ENCODE results near the gene PTPRF. TPM values are rescaled to one million over a fixed set of nuclear protein-coding genes. Genes with fewer than 3 reads are reported as not detected.

PTPRF gene
- total RNA-seq, 3 donors from 2014 or later = 0.86 to 0.95 (median 0.92) TPM

GRCh38 chr1:43598622-43599021 is 67.9 kb downstream of the PTPRF start:
- DNase-seq (no peak), ATAC-seq (no peak)
- Mint-ChIP-seq H3K9me3 (no peaks in the 10 kb centered on the region), H3K36me3 (ENCODE audit: insufficient read depth) (no peaks in the 10 kb centered on the region), H3K27me3 (ENCODE audit: low read depth) (no peaks in the 10 kb centered on the region), H3K4me3 (no peak overlapping the region), H3K4me1 (ENCODE audit: low read depth) (no peaks in the 10 kb centered on the region)

- ATAC-seq (no peak), DNase-seq (no peak)
- no peaks in the 10 kb centered on the region for H3K9me3 Mint-ChIP-seq
- H3K4me3 Mint-ChIP-seq = no peak overlapping the region
- no peaks in the 10 kb centered on the region for H3K4me1 Mint-ChIP-seq (ENCODE audit: low read depth)
- H3K36me3 Mint-ChIP-seq (ENCODE audit: insufficient read depth) = no peaks in the 10 kb centered on the region
- no peaks in the 10 kb centered on the region for H3K27me3 Mint-ChIP-seq (ENCODE audit: low read depth)
Observed at GRCh38 chr1:43600033-43601020, 69.6 kb downstream of the PTPRF start.

GRCh38 chr1:43602990-43603389 is 72.3 kb downstream of the PTPRF start:
- H3K9me3 Mint-ChIP-seq = no peaks in the 10 kb centered on the region
- H3K27me3 Mint-ChIP-seq (ENCODE audit: low read depth) = no peaks in the 10 kb centered on the region
- DNase-seq = no peak
- H3K4me3 Mint-ChIP-seq = no peak overlapping the region
- H3K4me1 Mint-ChIP-seq (ENCODE audit: low read depth) = no peaks in the 10 kb centered on the region
- no peak for ATAC-seq
- H3K36me3 Mint-ChIP-seq (ENCODE audit: insufficient read depth) = no peaks in the 10 kb centered on the region

- no peaks in the 10 kb centered on the region for H3K4me1 Mint-ChIP-seq (ENCODE audit: low read depth)
- ATAC-seq = no peak
- no peaks in the 10 kb centered on the region for H3K27me3 Mint-ChIP-seq (ENCODE audit: low read depth)
- no peaks in the 10 kb centered on the region for H3K36me3 Mint-ChIP-seq (ENCODE audit: insufficient read depth)
- DNase-seq = no peak
- H3K9me3 Mint-ChIP-seq = no peaks in the 10 kb centered on the region
- H3K4me3 Mint-ChIP-seq = no peak overlapping the region
Observed at GRCh38 chr1:43604192-43604591, 73.5 kb downstream of the PTPRF start.

- Mint-ChIP-seq H3K9me3 (no peaks in the 10 kb centered on the region), H3K27me3 (ENCODE audit: low read depth) (no peaks in the 10 kb centered on the region), H3K36me3 (ENCODE audit: insufficient read depth) (no peaks in the 10 kb centered on the region), H3K4me3 (no peak overlapping the region), H3K4me1 (ENCODE audit: low read depth) (no peaks in the 10 kb centered on the region)
- DNase-seq = no peak
- no peak for ATAC-seq
Observed at GRCh38 chr1:43605157-43605556, 74.5 kb downstream of the PTPRF start.

GRCh38 chr1:43605766-43606165 is 75.1 kb downstream of the PTPRF start:
- DNase-seq = no peak
- no peaks in the 10 kb centered on the region for H3K4me1 Mint-ChIP-seq (ENCODE audit: low read depth)
- no peaks in the 10 kb centered on the region for H3K27me3 Mint-ChIP-seq (ENCODE audit: low read depth)
- H3K9me3 Mint-ChIP-seq = no peaks in the 10 kb centered on the region
- H3K36me3 Mint-ChIP-seq (ENCODE audit: insufficient read depth) = no peaks in the 10 kb centered on the region
- ATAC-seq = no peak
- no peak overlapping the region for H3K4me3 Mint-ChIP-seq

- ATAC-seq = no peak
- Mint-ChIP-seq H3K36me3 (ENCODE audit: insufficient read depth) (no peaks in the 10 kb centered on the region), H3K27me3 (ENCODE audit: low read depth) (peaks cover 1% of the 10 kb centered on the region)
Observed at GRCh38 chr1:43606624-43607023, 75.9 kb downstream of the PTPRF start.

GRCh38 chr1:43608827-43609226 is 78.1 kb downstream of the PTPRF start:
- DNase-seq (no peak), ATAC-seq (no peak)
- H3K9me3 Mint-ChIP-seq = no peaks in the 10 kb centered on the region
- no peak overlapping the region for H3K4me3 Mint-ChIP-seq
- H3K27me3 Mint-ChIP-seq (ENCODE audit: low read depth) = peaks cover 1% of the 10 kb centered on the region
- no peaks in the 10 kb centered on the region for H3K4me1 Mint-ChIP-seq (ENCODE audit: low read depth)
- no peaks in the 10 kb centered on the region for H3K36me3 Mint-ChIP-seq (ENCODE audit: insufficient read depth)

More at GRCh38 chr1:43606624-43607023, 75.9 kb downstream of the PTPRF start:
- no peak for DNase-seq
- no peaks in the 10 kb centered on the region for H3K9me3 Mint-ChIP-seq
- no peaks in the 10 kb centered on the region for H3K4me1 Mint-ChIP-seq (ENCODE audit: low read depth)
- no peak overlapping the region for H3K4me3 Mint-ChIP-seq

- no peak for ATAC-seq
- Mint-ChIP-seq H3K27me3 (ENCODE audit: low read depth) (peaks cover 1% of the 10 kb centered on the region), H3K4me3 (no peak overlapping the region), H3K36me3 (ENCODE audit: insufficient read depth) (no peaks in the 10 kb centered on the region), H3K9me3 (no peaks in the 10 kb centered on the region), H3K4me1 (ENCODE audit: low read depth) (no peaks in the 10 kb centered on the region)
- DNase-seq = no peak
Observed at GRCh38 chr1:43610339-43610738, 79.7 kb downstream of the PTPRF start.

- Mint-ChIP-seq H3K4me1 (ENCODE audit: low read depth) (no peaks in the 10 kb centered on the region), H3K9me3 (no peaks in the 10 kb centered on the region), H3K4me3 (no peak overlapping the region), H3K27me3 (ENCODE audit: low read depth) (peaks cover 3% of the 10 kb centered on the region), H3K36me3 (ENCODE audit: insufficient read depth) (no peaks in the 10 kb centered on the region)
- DNase-seq = no peak
- ATAC-seq = no peak
Observed at GRCh38 chr1:43611950-43612349, 81.3 kb downstream of the PTPRF start.

GRCh38 chr1:43612406-43612805 is 81.7 kb downstream of the PTPRF start:
- peaks cover 3% of the 10 kb centered on the region for H3K27me3 Mint-ChIP-seq (ENCODE audit: low read depth)
- DNase-seq (no peak), ATAC-seq (no peak)
- no peaks in the 10 kb centered on the region for H3K4me1 Mint-ChIP-seq (ENCODE audit: low read depth)
- H3K9me3 Mint-ChIP-seq = no peaks in the 10 kb centered on the region
- H3K36me3 Mint-ChIP-seq (ENCODE audit: insufficient read depth) = no peaks in the 10 kb centered on the region
- H3K4me3 Mint-ChIP-seq = no peak overlapping the region

GRCh38 chr1:43613075-43613942 is 82.6 kb downstream of the PTPRF start:
- DNase-seq = no peak
- H3K4me1 Mint-ChIP-seq (ENCODE audit: low read depth) = no peaks in the 10 kb centered on the region
- ATAC-seq = no peak
- H3K4me3 Mint-ChIP-seq = no peak overlapping the region
- no peaks in the 10 kb centered on the region for H3K36me3 Mint-ChIP-seq (ENCODE audit: insufficient read depth)
- no peaks in the 10 kb centered on the region for H3K9me3 Mint-ChIP-seq
- peaks cover 3% of the 10 kb centered on the region for H3K27me3 Mint-ChIP-seq (ENCODE audit: low read depth)

- DNase-seq (no peak), ATAC-seq (no peak)
- H3K36me3 Mint-ChIP-seq (ENCODE audit: insufficient read depth) = no peaks in the 10 kb centered on the region
- no peaks in the 10 kb centered on the region for H3K9me3 Mint-ChIP-seq
- no peak overlapping the region for H3K4me3 Mint-ChIP-seq
- H3K4me1 Mint-ChIP-seq (ENCODE audit: low read depth) = no peaks in the 10 kb centered on the region
- peaks cover 3% of the 10 kb centered on the region for H3K27me3 Mint-ChIP-seq (ENCODE audit: low read depth)
Observed at GRCh38 chr1:43614211-43614610, 83.5 kb downstream of the PTPRF start.

GRCh38 chr1:43614891-43615290 is 84.2 kb downstream of the PTPRF start:
- Mint-ChIP-seq H3K36me3 (ENCODE audit: insufficient read depth) (no peaks in the 10 kb centered on the region), H3K27me3 (ENCODE audit: low read depth) (peaks cover 3% of the 10 kb centered on the region), H3K4me1 (ENCODE audit: low read depth) (no peaks in the 10 kb centered on the region), H3K4me3 (no peak overlapping the region), H3K9me3 (no peaks in the 10 kb centered on the region)
- DNase-seq (no peak), ATAC-seq (no peak)
